Neural cell (in vitro differentiated cells): ENCODE results near the gene GFRA4. TPM values are rescaled to one million over a fixed set of nuclear protein-coding genes. Genes with fewer than 3 reads are reported as not detected.

Experiments
- H2AFZ ChIP-seq: fragments of 200-600, 300-800 bp; sonication (generic), shearing (Covaris generic); 2 replicates; pipeline ENCODE4 v1.6.0; 2014; ENCODE audit warnings: low read depth, mild to moderate bottlenecking, antibody characterized with exemption, low read length, moderate library complexity
- H3F3A ChIP-seq: fragments of 200-600 bp; shearing (Covaris generic); 2 replicates; pipeline ENCODE4 v1.6.1; 2016; ENCODE audit warnings: mild to moderate bottlenecking, moderate library complexity, mixed read lengths, antibody characterized with exemption, low read length; ENCODE audit not compliant: insufficient read depth, poor library complexity, severe bottlenecking
- H3K27ac ChIP-seq: fragments of 200-600, 300-800 bp; sonication (generic), shearing (Covaris generic); 2 replicates; pipeline ENCODE4 v1.5.1; 2014; ENCODE audit warnings: mild to moderate bottlenecking, low read length, moderate library complexity
- H3K27me3 ChIP-seq: fragments of 300-800, 200-600 bp; sonication (generic), shearing (Covaris generic); 2 replicates; pipeline ENCODE4 v1.6.0; 2014; ENCODE audit warnings: mild to moderate bottlenecking, low read depth, low read length, moderate library complexity; ENCODE audit not compliant: insufficient read depth
- H3K36me3 ChIP-seq: fragments of 300-800, 200-600 bp; sonication (generic), shearing (Covaris generic); 2 replicates; pipeline ENCODE4 v1.5.1; 2014; ENCODE audit warnings: mild to moderate bottlenecking, antibody characterized with exemption, low read length, moderate library complexity; ENCODE audit not compliant: insufficient read depth
- H3K4me2 ChIP-seq: fragments of 300-800, 200-600 bp; sonication (generic), shearing (Covaris generic); 2 replicates; pipeline ENCODE4 v1.6.0; 2014; ENCODE audit warnings: mild to moderate bottlenecking, low read length
- H3K4me3 ChIP-seq: fragments of 300-800, 200-600 bp; sonication (generic), shearing (Covaris generic); 2 replicates; pipeline ENCODE4 v1.5.1; 2014; ENCODE audit warnings: mild to moderate bottlenecking, low read length, moderate library complexity
- H3K79me2 ChIP-seq: fragments of 200-600 bp; shearing (Covaris generic); replicated peaks from 2 replicates; pipeline ENCODE4 v1.6.0; 2014; ENCODE audit warnings: mild to moderate bottlenecking, low read length, moderate library complexity; ENCODE audit not compliant: insufficient read depth
- H3K9ac ChIP-seq: fragments of 300-800, 200-600 bp; sonication (generic), shearing (Covaris generic); 2 replicates; pipeline ENCODE4 v1.6.1; 2016; ENCODE audit warnings: mild to moderate bottlenecking, low read length, mixed read lengths
- H3K9me2 ChIP-seq: fragments of 200-600 bp; shearing (Covaris generic); 2 replicates; pipeline ENCODE4 v1.6.1; 2016; ENCODE audit warnings: mild to moderate bottlenecking, low read length, mixed read lengths; ENCODE audit not compliant: insufficient read depth
- H3K9me3 ChIP-seq: fragments of 200-600, 300-800 bp; sonication (generic), shearing (Covaris generic); 2 replicates; pipeline ENCODE4 v1.6.1; 2016; ENCODE audit warnings: mild to moderate bottlenecking, mixed run types, low read length, moderate library complexity, mixed read lengths
- H4K20me1 ChIP-seq: fragments of 200-600 bp; shearing (Covaris generic); 2 replicates; pipeline ENCODE4 v1.6.1; 2016; ENCODE audit warnings: mild to moderate bottlenecking, mixed run types; ENCODE audit not compliant: insufficient read depth
- CTCF ChIP-seq: fragments of 450-650 bp; IDR thresholded peaks from 2 replicates; pipeline ENCODE4 v1.5.1; 2014; ENCODE audit warnings: antibody characterized with exemption, mild to moderate bottlenecking, moderate library complexity; ENCODE audit not compliant: poor library complexity, severe bottlenecking
- EP300 ChIP-seq: fragments of 450-650 bp; conservative IDR thresholded peaks from 2 replicates; pipeline ENCODE4 v1.6.1; 2014; ENCODE audit warnings: antibody characterized with exemption, mild to moderate bottlenecking, moderate library complexity; ENCODE audit not compliant: poor library complexity, severe bottlenecking
- EZH2 ChIP-seq: fragments of 200-600, 300-800 bp; shearing (Covaris generic), sonication (generic); IDR thresholded peaks from 2 replicates; pipeline ENCODE4 v1.6.1; 2014; ENCODE audit warnings: antibody characterized with exemption, low read length, borderline replicate concordance, mild to moderate bottlenecking; ENCODE audit not compliant: insufficient read depth, poor library complexity, severe bottlenecking
- MXI1 ChIP-seq: fragments of 450-650 bp; conservative IDR thresholded peaks from 2 replicates; pipeline ENCODE4 v1.6.1; 2014; ENCODE audit warnings: antibody characterized with exemption, mild to moderate bottlenecking; ENCODE audit not compliant: poor library complexity, severe bottlenecking
- POLR2AphosphoS5 ChIP-seq: IDR thresholded peaks from 2 replicates; pipeline ENCODE4 v1.6.1; 2012
- RAD21 ChIP-seq: fragments of 450-650 bp; conservative IDR thresholded peaks from 2 replicates; pipeline ENCODE4 v1.6.1; 2014; ENCODE audit warnings: antibody characterized with exemption, mild to moderate bottlenecking, moderate library complexity
- REST ChIP-seq: IDR thresholded peaks from 2 replicates; pipeline ENCODE4 v1.6.1; 2012; ENCODE audit warnings: borderline replicate concordance
- SMC3 ChIP-seq: fragments of 450-650 bp; conservative IDR thresholded peaks from 2 replicates; pipeline ENCODE4 v1.6.1; 2014; ENCODE audit warnings: antibody characterized with exemption, mild to moderate bottlenecking, moderate library complexity; ENCODE audit not compliant: poor library complexity
- TAF1 ChIP-seq: IDR thresholded peaks from 2 replicates; pipeline ENCODE4 v1.6.1; 2012; ENCODE audit warnings: low read depth
- polyA plus RNA-seq: library from polyadenylated mRNA; depleted of rRNA; stranded (reverse); fragments of >200 nt; gene quantifications from 2 replicates; pipeline ENCODE4 v1.2.3, GENCODE V29; 2014

GFRA4 gene
- polyA plus RNA-seq, 1 donor from 2014 or later, result not detected

DNA sequence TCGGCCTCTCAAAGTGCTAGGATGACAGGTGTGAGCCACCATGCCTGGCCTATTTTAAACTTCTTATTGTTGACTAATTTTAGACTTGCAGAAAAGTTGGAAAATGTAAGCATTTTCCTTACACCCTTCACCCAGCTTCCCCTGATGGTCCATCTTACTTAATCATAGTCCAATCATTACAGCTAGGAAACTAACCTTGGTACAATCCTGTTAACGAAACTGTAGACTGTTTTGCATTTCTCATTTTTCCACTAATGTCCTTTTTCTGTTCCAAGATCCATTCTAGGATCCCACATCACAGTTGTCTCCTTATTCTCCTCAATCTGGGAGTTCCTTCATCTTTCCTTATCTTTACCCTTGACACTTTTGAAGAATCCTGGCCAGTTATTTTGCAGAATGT lies 659 bp upstream of the GFRA4 start:
- H3K79me2 ChIP-seq, result no peaks in the 10 kb centered on the region
- no peaks in the 10 kb centered on the region for H3K27me3 ChIP-seq
- no peaks in the 10 kb centered on the region for H3K9me3 ChIP-seq
- no peak overlapping the region for H3K9ac ChIP-seq
- no peak overlapping the region for H2AFZ ChIP-seq
- H4K20me1 ChIP-seq, result no peaks in the 10 kb centered on the region
- no peaks in the 10 kb centered on the region for H3K36me3 ChIP-seq
- no peak overlapping the region for H3K4me3 ChIP-seq
- H3K4me2 ChIP-seq, result no peak overlapping the region
- no peaks in the 10 kb centered on the region for H3K9me2 ChIP-seq
- no peak for TF ChIP-seq EZH2
- no peak for TF ChIP-seq TAF1
- TF ChIP-seq MXI1, result no peak
- TF ChIP-seq REST, result no peak
- TF ChIP-seq EP300, result no peak
- no peak for TF ChIP-seq SMC3
- H3K27ac ChIP-seq, result no peak overlapping the region
- no peaks in the 10 kb centered on the region for H3F3A ChIP-seq

- Histone ChIP-seq H3K4me3 (no peak overlapping the region), H2AFZ (no peak overlapping the region), H3K9ac (no peak overlapping the region), H3K79me2 (no peaks in the 10 kb centered on the region), H3K4me2 (no peak overlapping the region), H3K27ac (no peak overlapping the region), H3K27me3 (no peaks in the 10 kb centered on the region), H3K36me3 (no peaks in the 10 kb centered on the region), H4K20me1 (no peaks in the 10 kb centered on the region), H3K9me3 (no peaks in the 10 kb centered on the region), H3F3A (no peaks in the 10 kb centered on the region), H3K9me2 (no peaks in the 10 kb centered on the region)
- TF ChIP-seq EZH2, result no peak
- TF ChIP-seq TAF1, result no peak
- TF ChIP-seq RAD21, result no peak
- TF ChIP-seq EP300, result no peak
- no peak for TF ChIP-seq CTCF
- TF ChIP-seq POLR2AphosphoS5, result no peak
- TF ChIP-seq MXI1, result no peak
- TF ChIP-seq REST, result no peak
- TF ChIP-seq SMC3, result no peak
Observed at GRCh38 chr20:3661814-3662665, 1.2 kb downstream of the GFRA4 start.
